Activated T-cell treated with anti-CD3 and anti-CD28 coated beads for 48 hours (primary cell): ENCODE measurements around the gene CD48.

Source experiments
- DNase-seq: peaks from one replicate; pipeline ENCODE4 v3.0.0-alpha.2; 2020; ENCODE audit warnings: low read depth

The CD48 gene

GRCh38 chr1:160711602-160712311 lies at the start of gene CD48:
TSS of gene CD48 (minus strand) at chr1:160711822. CDS start at chr1:160711763, 59 bp downstream.
- DNase-seq = no peak

GRCh38 chr1:160761046-160761445 lies 49.4 kb upstream of the CD48 start:
- no peak for DNase-seq

- no peak for DNase-seq
These were observed 48.1 kb upstream of the CD48 start for GRCh38 chr1:160759740-160760139.

- DNase-seq = no peak
These were observed 46.9 kb upstream of the CD48 start for GRCh38 chr1:160758521-160758920.

- no peak for DNase-seq
These were observed 45.2 kb upstream of the CD48 start for GRCh38 chr1:160756849-160757201.

- no peak for DNase-seq
These were observed 44.6 kb upstream of the CD48 start for GRCh38 chr1:160755911-160756848.

- no peak for DNase-seq
These were observed 43.8 kb upstream of the CD48 start for GRCh38 chr1:160755461-160755860.

- DNase-seq = no peak
These were observed 42.0 kb upstream of the CD48 start for GRCh38 chr1:160753594-160753993.

GRCh38 chr1:160752924-160753323 lies 41.3 kb upstream of the CD48 start:
- no peak for DNase-seq

GRCh38 chr1:160752406-160752805 lies 40.8 kb upstream of the CD48 start:
- no peak for DNase-seq

- DNase-seq = no peak
These were observed 39.0 kb upstream of the CD48 start for GRCh38 chr1:160750608-160751007.

- no peak for DNase-seq
These were observed 37.3 kb upstream of the CD48 start for GRCh38 chr1:160748878-160749269.

- DNase-seq = no peak
These were observed 36.7 kb upstream of the CD48 start for GRCh38 chr1:160748181-160748877.

GRCh38 chr1:160747717-160748116 lies 36.1 kb upstream of the CD48 start:
- DNase-seq = no peak

- DNase-seq = no peak
These were observed 35.3 kb upstream of the CD48 start for GRCh38 chr1:160746836-160747500.

- DNase-seq = no peak
These were observed 33.9 kb upstream of the CD48 start for GRCh38 chr1:160745551-160745950.

- no peak for DNase-seq
These were observed 33.4 kb upstream of the CD48 start for GRCh38 chr1:160744852-160745520.

- DNase-seq = no peak
These were observed 32.7 kb upstream of the CD48 start for GRCh38 chr1:160744199-160744851.

- no peak for DNase-seq
These were observed 31.6 kb upstream of the CD48 start for GRCh38 chr1:160743266-160743665.

- DNase-seq = no peak
These were observed 31.0 kb upstream of the CD48 start for GRCh38 chr1:160742428-160743127.
